Measurements from ENCODE around the gene CTSH.
"Not testable (repeated sequence)": the region's sequence is repeated elsewhere in the genome, so short reads cannot be mapped to it uniquely, and the experiment has no call there.

Gene CTSH

DNA sequence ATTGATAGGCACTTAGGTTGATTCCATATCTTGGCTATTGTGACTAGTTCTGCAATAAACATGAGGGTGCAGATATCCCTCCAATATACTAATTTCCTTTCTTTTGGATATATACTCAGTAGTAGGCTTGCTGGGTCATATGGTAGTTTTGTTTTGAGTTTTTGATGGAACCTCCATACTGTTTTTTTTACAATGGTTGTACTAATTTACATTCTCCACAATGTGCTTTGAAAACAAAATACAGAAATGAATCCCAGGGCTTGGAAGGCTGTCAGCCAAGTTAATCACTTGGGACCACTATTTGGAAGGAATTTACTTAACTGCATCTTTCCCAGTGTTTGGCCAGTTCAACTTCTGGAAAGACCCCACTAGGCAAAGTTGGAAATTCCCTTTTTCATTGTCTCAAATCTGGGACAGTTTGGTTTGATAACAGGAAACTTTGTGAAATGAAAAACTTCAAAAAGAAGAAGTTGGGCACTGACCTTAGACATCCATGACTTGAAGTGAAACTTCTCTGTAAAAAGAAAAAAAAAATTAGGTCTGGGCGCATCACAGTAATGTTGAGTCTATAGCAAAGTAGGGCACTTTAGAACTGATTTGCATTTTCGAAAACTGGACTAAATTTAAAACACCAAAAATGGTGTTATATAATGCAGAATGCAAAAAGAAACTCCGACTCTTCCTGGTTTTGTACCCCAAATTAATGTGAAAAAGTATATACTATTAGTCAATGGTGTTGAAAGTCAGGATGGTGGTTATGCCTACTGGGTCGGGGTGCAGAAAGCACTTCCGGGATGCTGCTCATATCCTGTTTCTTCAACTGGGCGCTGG lies 6.0 kb downstream of the CTSH start:
- no peak for DNase-seq

DNA sequence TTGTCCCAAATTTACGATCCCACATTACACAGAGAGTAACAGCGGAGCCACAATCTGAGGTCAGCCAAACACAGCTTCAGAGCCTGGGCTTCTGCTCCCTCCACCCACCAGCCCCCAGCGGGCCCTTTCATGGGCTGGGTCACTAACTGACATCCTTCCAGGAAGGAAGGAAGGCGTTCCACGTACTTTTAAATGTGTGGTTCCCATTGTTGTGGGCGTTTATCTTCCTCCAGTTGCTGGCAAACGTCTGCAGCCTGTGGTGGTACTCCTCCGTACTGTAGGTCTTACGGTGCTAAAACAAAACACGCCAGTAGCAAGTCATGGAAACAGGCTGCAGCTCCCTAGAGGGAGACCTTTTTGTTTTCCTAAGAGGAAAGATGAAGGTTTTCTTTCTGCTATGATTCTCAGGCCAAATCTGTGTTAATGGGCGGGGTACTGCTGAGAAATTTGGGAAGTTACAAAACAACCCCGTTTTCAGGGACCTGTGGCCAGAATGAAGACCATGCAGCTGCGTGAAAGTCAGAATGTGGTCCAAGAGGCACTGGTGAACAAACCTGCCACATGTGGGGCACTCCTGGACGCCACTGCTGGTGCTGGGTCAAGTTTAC lies 7.6 kb downstream of the CTSH start:
- DNase-seq: peak; percentile 69

DNA sequence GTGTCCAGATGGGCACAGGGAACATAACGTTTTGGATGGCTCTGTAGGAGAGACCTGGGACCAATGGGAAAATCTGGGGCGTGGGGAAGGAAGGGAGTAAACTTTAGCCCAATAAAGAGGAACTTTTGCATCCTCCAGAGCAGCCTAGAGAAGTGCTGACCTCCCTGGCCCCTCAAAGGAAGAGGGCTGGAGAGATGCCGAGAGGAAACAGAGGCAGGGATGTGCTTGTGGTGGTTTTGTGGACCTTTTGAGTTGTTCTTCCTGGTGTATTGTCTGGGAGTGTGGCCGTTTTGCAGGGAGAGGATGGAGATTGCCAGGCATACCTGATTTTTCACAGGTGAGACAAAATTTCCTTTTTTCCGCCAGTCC lies 10.2 kb downstream of the CTSH start:
- no peak for DNase-seq

DNA sequence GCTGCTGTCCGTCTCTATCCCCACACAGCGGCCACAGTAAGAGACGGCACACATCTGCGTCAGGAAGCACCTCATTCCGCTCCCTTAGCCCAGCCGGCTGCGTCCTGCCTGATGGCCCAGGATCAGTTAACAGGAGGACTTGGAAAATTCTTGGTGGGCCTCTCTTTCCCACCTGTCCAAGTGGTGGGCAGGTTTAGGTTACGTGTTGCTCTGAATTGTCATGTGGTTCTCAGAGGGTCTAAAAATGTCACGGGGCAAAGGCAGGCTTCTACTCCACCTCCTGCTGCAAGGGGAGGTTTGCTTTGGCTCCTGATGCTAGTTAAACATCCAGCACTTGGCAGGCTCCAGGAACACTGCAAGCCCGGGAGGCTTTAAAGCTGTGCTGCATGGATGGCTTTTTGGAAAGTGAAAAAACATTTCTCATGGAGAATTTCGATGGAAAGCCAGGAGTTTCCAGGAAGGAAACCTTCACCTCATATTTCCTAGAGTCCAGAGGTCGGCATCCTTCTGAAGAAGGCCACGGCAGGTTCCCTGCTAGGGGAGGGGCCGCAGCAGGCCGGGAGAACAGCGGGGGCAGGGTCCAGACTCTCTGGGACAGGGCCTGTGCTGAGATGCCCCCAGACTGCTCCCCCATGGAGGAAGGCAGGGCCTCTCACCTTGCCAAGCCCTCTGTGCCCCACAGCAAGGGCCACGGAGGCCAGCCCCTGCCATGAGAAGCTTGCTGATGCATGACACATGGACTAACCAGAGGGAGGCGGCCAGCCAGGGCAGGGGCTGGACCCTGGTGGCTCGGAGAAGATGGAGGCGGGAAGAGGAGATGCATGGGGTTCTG lies 10.8 kb downstream of the CTSH start:
- no peak for DNase-seq

DNA sequence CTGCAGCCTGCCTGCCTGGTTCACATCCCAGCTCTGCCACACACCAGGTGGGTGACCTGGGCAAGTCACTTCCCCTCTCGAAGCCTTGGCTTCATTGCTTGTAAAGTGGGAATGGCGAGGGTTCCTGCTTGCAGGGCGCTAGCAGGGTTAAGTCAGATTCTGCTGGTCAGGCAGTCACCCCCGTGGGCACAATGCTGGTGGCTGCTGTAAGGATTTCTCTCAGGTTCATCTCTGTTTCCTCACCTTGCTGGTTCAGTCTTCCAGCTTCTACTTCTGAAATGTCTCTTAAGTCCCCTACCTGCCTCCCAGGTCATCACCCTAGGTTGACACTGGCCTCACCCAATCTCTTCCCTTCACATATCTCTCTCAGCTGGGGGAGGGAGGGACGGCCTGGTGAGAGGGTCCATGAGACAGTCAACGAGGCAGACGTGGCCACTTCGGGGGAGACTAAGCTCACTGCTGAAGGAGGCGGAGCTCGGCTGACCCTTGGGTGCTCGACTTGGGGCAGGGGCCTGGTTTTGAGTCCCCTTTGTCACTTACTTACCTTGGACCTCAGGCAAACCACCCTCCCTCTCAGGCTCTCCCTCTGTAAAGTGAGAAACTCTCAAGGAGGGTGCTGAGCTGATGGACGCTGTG lies 11.5 kb downstream of the CTSH start:
- DNase-seq: no peak

DNA sequence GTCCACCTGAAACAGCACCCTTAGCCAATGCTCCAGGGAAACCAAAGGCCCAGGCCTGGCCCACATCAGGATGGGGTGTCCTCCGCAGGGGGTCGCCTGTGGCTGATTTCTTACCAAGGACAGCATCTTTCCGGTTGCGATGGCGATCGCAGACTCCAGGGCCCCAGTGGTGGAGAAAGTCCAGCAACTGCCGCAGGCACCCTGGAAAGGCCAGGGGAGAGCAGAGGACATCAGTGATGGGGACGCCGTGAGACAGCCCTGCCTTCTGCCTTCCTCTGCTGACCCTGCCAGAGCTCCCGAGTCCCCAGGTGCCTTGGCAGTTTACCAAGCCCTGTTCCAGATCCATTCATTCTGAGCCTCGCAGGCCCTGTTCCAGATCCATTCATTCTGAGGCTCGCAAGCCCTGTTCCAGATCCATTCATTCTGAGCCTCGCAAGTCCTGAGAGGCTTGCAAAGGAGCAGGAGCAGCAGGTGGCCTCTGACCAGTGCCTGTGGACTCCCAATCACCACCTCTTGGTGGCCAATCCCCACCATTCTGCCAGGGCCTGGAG lies 12.5 kb downstream of the CTSH start:
- DNase-seq: no peak

DNA sequence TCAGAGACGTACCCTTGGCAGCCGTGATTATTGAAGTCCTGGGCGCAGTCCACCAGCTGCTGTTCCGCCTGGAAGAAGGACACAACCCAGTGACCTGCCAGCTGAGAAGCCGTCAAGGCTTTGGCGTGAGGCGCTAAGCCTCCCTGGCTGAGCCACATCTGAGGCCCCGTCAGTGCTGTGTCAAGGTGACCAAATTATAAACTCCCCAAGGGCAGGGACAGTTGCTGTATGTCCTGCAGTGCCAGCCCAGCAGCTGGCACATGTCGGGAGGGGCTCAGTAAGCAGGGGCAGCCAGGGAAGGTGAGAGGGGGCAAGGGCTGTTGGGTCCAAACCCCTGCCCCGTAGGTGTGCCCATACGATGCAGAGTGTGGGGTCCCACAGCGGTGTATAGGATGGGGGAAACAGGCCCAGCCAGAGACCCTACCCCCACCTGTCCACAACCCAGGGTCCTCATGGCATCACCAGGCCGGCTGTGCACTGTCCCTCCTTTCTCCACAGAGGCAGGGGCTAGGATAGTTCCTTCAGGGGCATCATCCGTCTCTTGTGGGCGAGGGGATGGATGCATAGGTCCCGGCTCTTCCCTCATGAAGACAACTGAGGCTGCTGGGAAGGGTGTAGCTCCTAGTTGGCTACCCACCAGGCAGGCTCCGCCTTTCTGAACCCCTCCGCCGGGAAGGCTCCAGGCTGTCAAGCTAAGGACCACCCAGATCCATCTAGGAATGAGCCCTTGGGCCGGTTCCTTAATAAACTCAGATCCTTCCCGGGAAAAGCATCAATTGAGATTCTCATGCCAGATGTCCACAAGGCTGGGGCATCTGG lies 13.2 kb downstream of the CTSH start:
- no peak for DNase-seq

DNA sequence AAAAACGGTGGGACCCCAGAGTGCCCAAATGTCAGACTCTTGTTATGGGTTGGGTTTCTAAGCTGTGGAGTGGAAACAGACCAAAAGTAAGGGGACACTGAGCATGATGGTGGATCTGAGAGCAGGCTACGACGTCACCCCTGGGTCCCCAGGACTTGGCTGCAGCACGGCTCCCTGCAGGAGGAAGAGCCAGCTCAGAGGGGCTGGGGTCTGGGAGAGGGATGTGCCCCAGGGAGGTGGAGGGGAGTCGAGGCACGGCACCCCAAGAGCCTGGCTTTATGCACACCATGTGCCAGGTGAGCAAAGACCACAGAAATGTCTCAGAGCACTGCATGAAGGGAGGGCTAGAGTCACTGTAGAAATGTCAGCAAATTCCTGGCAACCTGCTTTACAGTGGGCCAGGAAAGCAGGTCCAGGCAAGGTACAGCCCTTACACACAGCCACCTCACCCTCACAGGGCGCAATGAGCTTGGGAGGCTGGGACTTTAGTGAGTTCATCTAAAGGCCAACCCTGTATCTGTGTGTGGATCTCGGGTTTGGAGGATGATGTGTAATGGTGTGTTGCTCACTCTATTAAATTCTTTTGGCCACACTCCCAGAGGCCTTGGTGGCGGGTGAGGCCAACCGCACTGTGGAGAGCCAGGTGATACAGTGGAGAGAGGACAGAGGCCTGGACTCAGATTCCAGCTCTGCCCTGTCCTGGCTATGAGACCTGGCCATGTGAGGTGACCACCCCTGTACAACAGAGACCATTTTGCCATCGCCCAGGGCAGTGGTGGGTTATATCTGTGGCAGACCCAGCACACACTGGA lies 14.1 kb downstream of the CTSH start:
- DNase-seq: peak; percentile 64

DNA sequence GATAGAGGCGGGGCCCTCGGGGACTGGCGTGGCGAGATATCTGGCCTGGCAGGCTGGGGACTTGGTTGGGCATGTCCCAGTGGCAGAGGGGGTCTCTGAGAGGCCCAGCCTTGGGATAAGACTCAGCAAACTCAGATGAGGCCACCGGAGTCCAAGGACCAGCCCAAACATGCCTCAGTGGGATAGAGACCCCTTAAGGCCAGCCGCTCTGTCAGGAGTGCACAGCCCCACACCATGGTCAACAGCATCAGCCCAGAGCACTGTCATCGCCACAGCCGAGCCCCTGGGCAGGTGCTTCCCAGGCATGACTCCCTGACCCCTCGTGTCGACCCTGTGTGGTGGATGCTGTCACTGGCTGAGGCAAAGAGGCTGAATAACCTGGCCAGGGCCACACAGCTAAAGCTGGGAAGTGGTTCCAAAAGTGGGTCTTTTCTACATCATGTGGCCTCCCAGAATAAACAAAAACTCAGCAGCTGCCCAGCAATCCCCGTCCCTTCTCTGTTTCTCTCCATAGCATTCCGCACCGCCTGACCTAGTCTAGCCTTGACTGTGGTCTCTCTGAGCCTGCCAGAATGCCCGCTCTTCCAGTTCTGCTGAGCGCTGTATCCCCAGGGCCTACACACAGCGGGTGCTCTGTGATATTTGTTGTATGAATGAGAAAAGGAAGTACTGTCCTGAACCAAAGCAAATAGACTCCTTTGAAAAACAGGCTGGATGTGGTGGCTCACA lies 15.1 kb downstream of the CTSH start:
- no peak for DNase-seq

DNA sequence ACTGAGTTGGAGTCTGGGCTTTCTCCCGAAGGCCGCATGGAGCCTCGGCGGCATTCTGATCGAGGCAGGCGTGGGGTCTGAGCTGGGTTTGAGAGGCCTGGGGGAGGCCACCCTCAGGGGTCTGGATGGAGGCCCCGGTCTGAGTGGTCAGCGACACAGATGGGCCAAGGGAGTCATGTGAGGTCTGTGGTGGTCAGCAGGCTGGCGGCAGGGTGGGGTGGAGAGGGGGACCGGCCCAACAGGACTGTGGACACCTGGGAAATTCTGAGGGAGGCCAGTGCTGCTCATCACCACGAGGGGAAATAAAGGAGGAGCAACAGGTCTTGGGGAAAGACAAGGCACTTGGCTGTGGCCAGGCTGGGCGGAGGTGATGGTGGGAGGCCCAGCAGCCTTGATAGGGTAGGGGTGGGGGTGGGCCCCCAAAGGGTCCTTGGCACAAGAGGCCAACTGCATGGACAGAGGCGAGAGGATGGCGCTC lies 16.2 kb downstream of the CTSH start:
- no peak for DNase-seq

DNA sequence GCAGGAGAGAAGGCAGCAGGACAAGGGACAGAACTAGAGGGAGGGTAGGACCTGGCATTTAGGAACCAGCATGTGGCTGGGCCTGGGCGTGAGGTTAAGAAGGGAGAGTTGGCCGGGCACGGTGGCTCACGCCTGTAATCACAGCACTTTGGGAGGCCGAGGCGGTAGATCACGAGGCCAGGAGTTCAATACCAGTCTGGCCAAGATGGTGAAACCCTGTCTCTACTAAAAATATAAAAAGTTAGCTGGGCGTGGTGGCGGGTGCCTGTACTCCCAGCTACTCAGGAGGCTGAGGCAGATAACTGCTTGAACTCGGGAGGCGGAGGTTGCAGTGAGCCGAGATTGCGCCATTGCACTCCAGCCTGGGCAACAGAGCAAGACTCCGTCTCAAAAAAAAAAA lies 16.7 kb downstream of the CTSH start:
- not testable (repeated sequence) for DNase-seq

DNA sequence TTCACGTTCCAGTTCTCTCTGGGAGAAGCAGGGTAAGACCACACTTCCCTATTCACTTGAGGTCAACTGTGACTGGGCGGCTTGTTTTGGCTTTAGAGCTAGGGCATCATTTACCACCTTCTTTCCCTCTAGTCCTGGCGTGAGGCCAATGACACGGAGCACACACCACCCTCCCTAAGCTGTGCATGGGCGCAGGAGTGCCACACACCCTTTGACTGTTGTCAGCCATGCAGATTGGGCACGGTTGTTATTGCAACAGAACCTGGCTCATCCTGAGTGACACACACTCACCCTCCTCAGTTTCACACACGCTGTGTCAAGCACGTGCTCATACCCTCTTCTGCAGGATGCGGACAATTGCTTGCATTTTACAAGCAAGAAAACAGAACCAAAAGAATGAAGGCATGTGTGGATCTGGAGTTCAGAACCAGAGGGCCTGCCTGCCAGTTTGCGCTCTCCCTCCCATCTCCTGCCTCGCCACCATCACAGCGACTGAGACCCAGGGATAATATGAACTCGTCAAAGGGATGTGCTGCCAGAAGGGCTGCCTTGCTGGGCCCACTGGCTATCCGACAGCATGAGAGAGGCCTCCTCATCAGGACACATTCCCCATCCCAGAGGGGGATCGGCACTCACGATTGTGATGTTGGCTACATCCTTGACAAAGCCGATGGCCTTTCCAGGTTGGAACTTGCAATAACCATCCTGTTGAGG lies 17.6 kb downstream of the CTSH start:
- DNase-seq: no peak

DNA sequence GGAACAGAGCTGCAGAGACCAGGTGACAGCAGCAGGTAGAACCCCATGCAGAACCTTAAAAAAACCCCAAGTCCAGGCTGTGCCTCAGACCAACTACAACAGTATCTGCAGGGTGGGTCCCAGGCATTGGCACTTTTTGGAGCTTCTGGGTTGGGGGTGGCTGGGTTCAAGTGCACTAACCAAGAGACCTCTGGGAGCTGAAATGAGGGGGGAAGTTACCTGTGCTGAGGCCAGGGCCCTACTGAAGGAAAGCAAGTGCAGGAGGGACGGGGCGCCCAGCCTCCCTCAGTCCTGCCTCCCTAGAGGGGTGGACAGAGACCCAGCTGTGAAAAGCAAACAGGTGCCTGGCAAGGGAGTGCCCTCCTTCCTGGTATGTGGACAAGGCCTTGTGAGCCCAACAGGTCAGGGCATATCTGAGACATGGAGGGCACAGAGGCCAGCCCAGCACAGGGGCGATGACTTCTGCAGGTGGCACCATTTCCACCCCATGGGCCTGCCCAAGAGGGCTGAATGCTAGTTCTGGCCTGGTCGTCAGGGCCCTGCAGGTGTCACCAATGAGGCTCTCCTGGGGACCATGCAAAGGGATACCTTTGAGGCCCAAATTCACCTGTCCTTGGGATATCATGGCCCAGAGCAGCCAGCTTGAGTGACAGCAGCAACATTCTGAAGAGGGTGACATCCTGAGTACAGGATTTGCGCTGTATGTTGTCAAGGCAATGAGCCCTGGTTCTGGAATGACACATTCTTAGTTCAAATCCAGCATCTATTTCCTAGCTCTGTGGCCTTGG lies 18.7 kb downstream of the CTSH start:
- no peak for DNase-seq

DNA sequence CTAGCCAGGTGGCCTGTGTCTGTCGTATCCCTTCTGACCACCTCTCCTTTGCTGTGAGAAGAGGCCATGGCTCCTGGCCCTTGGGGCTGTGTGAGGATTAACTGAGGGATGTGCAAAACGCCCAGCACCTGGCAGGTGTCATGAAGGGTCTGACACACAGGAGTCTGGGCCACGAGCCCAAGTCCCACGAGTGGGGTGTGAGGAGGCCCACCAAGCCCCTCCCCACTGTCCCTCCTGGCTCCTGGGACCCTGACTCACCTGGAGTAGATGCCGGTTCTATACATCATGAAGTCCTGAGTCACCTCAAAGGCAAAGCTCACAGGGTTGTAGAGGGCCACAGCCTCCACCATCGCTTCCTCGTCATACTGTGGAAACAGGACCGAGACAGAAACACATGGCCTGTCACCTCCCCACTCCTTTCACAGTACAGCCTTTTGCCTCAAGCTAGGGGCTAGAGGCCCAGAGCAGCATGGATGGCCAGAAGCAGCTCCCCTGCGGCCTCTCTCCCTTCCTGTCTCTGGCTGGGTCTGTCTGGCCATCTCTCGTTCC lies 19.7 kb downstream of the CTSH start:
- DNase-seq: no peak

DNA sequence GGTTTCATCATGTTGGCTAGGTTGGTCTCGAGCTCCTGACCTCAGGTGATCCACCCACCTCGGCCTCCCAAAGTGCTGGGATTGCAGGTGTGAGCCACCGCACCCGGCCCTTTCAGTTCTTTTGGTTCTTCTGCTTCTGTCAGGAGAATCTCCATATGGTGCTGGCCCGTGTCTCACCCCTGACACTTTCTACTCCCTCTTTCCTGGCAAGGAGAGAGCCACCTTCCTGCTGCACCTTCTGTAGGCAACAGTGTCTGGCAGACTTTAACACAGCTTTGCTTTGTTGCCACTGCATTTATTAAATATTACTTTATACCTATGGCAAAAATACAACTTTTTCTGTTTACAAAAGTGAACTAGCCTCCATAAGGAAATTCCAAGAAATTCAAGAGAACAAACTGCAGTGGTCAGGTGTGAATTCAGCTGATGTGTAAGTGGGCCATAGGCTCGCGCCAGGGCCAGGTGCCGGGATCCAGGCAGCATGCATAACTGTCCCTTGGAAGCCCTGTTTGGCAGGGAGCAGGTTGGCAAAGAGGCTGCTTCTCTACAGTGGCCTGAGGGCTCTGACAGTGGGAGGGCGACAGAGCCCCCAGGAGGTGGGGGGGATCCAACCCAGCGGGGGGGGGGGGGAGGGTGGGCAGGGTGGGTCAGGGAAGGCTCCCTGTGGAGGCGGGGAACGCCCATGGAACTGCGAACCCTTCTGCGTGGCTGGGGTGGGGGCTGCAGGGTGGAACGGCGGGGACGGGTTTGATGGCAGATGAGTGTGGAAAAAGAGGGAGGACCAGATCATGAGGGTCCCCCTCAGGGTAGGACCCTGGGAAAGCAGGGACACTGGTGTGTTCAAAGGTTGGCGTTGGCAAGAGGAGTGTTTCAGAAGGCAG lies 21.1 kb downstream of the CTSH start:
- DNase-seq: no peak

DNA sequence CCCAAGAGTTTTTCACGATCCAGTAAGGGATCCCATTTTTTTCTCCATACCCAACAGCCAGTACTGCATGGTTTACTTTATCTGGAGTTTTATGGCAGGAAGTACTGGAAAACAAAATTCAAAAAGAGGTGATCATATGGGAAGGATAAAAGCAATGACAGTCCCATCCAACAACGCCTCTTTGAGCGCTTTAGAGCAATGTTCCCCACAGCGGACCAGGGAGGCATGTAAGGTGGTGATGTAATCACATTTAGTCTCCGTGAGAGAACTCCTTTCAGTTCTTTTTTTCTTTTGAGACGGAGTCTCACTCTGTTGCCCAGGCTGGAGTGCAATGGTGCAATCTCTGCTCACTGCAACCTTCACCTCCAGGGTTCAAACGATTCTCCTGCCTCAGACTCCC lies 21.8 kb downstream of the CTSH start:
- DNase-seq: no peak

DNA sequence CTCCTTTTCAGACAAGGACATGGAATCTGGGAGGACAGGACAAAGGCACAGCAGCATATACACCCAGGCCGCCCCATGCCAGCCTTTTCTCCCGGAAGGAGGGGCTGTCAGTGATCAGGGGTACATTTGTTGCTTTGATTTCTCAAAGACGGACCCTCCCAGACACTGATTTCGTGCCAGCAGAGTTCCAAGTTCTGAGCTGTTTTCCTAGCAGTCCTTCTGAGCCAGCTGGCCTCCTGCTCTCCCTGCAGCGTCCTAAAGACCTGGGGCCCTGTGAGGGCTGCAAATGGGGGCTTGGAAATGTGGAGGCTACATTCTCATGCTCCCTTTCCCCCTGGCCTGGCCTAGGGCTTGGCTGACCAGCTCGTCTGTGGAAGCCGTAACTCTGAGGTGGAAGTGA lies 22.3 kb downstream of the CTSH start:
- DNase-seq: no peak

DNA sequence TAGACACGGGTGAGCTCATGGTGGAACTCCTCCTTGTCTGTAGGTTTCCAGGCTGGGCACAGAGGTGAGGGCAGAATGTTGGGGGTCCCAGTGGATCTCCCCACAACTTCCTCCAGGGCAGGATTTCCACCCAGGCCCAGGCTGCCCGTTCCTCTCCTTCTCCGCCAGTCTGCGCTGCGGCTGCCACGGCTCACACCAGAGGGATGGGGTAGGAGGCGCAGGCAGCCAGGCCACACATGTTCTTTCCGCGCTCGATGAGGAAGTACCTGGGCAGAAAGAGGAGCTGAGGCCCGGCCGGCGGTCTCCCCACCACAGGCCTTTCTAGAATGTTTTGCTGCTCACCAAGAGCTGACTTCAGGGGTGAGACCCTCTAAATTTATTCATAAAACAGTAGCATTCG lies 22.9 kb downstream of the CTSH start:
- DNase-seq: no peak

All from GF-D8 (cell line).